GM13976 (cell line): Measurements from ENCODE around the gene COL6A3.

Experiments
- DNase-seq: peaks from one replicate; pipeline ENCODE4 v3.0.0; 2012; ENCODE audit warnings: low spot score
- CTCF ChIP-seq: IDR thresholded peaks from 2 replicates; pipeline ENCODE4 v1.5.1; 2012; ENCODE audit warnings: borderline replicate concordance, mild to moderate bottlenecking; ENCODE audit not compliant: insufficient read depth; ENCODE audit errors: extremely low read depth, missing control alignments, control extremely low read depth
- in situ Hi-C: fragments of 300-500 bp; cut with MboI; formaldehyde crosslinking; loops from one replicate; pipeline ENCODE4 v1.12.0; 2022; ENCODE audit warnings: low sequenced_read_pairs, mixed read lengths, inconsistent platforms; ENCODE audit not compliant: unreplicated experiment

The COL6A3 gene

GRCh38 chr2:237316339-237316738 lies 97.6 kb downstream of the COL6A3 start:
- DNase-seq = no peak
- no peak for TF ChIP-seq CTCF
- in situ Hi-C loops = no loop called here

- in situ Hi-C loops = no loop called here
- no peak for DNase-seq
- no peak for TF ChIP-seq CTCF
Measured at GRCh38 chr2:237315829-237316225, 98.1 kb downstream of the COL6A3 start.

GRCh38 chr2:237315170-237315828 lies 98.7 kb downstream of the COL6A3 start:
- DNase-seq = no peak
- TF ChIP-seq CTCF = no peak
- in situ Hi-C loops = no loop called here

GRCh38 chr2:237314681-237315080 lies 99.3 kb downstream of the COL6A3 start:
- in situ Hi-C loops = no loop called here
- TF ChIP-seq CTCF = no peak
- no peak for DNase-seq

- DNase-seq = no peak
- no peak for TF ChIP-seq CTCF
- in situ Hi-C loops = no loop called here
Measured at GRCh38 chr2:237314198-237314597, 99.8 kb downstream of the COL6A3 start.

GRCh38 chr2:237312021-237312755 lies 101.8 kb downstream of the COL6A3 start:
- no peak for DNase-seq
- in situ Hi-C loops = no loop called here
- TF ChIP-seq CTCF = no peak
